ENCODE data around the gene AQP5. TPM values are rescaled to one million over a fixed set of nuclear protein-coding genes. Genes with fewer than 3 reads are reported as not detected.

Gene AQP5
- total and polyA plus RNA-seq, 2 donors (not counting 3 experiments of a cell fraction or from before 2014, with no cell fraction given): 0.95 to 2.3 TPM

DNA sequence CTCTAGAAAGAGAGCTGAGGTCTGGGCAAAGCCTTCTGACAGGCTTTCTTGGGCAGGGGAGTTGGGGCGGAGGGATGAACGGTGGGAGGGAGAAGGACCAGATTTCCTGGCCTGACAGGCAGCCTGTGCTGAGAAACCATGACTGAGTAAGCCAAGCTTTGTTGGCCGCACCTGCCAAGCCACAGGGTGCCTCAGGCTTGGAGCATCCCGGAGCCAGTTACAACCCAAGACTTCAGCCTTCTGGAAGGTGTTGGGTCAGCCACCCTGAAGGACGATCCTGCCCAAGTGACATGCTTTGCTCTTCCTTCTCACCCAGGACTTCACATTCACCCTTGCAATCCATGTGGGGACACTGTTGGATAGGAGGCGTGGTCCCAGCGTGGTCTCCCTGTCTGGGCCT lies 32.1 kb upstream of the AQP5 start:
- intact Hi-C loops (cut with micrococcal nuclease): no loop called here

More for the DNA sequence above, 32.1 kb upstream of the AQP5 start:
- H3K36me3 ChIP-seq (ENCODE audit: control insufficient read depth in 2 of 2, extremely low read depth in 1 of 2, insufficient read depth in 2 of 2, low read length in 2 of 2): no peaks in the 10 kb centered on the region
- no peak for FAIRE-seq
- POLR2A ChIA-PET: interaction anchor here (0.6 kb wide), 1 partner anchor 22 kb away, joined by 9 read pairs; no protein-coding TSS in a partner anchor
- H3K27me3 ChIP-seq (ENCODE audit: control insufficient read depth in 2 of 2, insufficient read depth in 2 of 2, low read length in 2 of 2): no peaks in the 10 kb centered on the region
- CTCF ChIA-PET: interaction anchor here (0.8 to 1.6 kb wide), 3 partner anchors 10 to 62 kb away, joined by 3 to 4 read pairs (median 3); no protein-coding TSS in a partner anchor
- no peaks in the 10 kb centered on the region for H3K4me1 ChIP-seq (ENCODE audit: control insufficient read depth, extremely low read depth, insufficient read depth, low read length)
- no TSS peak for BruUV-seq (replicated peaks)
- no peak overlapping the region for H3K27ac ChIP-seq (ENCODE audit: insufficient read depth, low read depth, low read length)
- H3K9ac ChIP-seq (replicated peaks; ENCODE audit: extremely low read depth, insufficient read depth, low read length): no peak overlapping the region
- TF ChIP-seq EZH2 (IDR thresholded peaks at IDR 0.05; ENCODE audit: borderline replicate concordance, low read depth, low read length, severe bottlenecking): no peak
- TF ChIP-seq, protein P1, sequence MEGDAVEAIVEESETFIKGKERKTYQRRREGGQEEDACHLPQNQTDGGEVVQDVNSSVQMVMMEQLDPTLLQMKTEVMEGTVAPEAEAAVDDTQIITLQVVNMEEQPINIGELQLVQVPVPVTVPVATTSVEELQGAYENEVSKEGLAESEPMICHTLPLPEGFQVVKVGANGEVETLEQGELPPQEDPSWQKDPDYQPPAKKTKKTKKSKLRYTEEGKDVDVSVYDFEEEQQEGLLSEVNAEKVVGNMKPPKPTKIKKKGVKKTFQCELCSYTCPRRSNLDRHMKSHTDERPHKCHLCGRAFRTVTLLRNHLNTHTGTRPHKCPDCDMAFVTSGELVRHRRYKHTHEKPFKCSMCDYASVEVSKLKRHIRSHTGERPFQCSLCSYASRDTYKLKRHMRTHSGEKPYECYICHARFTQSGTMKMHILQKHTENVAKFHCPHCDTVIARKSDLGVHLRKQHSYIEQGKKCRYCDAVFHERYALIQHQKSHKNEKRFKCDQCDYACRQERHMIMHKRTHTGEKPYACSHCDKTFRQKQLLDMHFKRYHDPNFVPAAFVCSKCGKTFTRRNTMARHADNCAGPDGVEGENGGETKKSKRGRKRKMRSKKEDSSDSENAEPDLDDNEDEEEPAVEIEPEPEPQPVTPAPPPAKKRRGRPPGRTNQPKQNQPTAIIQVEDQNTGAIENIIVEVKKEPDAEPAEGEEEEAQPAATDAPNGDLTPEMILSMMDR (IDR thresholded peaks at IDR 0.05; ENCODE audit: extremely low read depth in 1 of 2, insufficient read depth in 1 of 2, low read depth in 1 of 2, low read length in 2 of 2): no peak
- TF ChIP-seq FOS (IDR thresholded peaks at IDR 0.05; ENCODE audit: borderline replicate concordance, insufficient read depth, low read length): no peak
- TF ChIP-seq POLR2AphosphoS5 (IDR thresholded peaks at IDR 0.05; ENCODE audit: insufficient read depth, low read depth, low read length): no peak
- no peak for TF ChIP-seq POLR2A (IDR thresholded peaks at IDR 0.05; ENCODE audit: low read depth, low read length)
- TF ChIP-seq, protein P2, sequence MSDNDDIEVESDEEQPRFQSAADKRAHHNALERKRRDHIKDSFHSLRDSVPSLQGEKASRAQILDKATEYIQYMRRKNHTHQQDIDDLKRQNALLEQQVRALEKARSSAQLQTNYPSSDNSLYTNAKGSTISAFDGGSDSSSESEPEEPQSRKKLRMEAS (IDR thresholded peaks at IDR 0.05; ENCODE audit: insufficient read depth, insufficient read length): no peak
- H3K9me3 ChIP-seq (replicated peaks; ENCODE audit: control insufficient read depth, insufficient read depth, low read length): no peaks in the 10 kb centered on the region
- no peaks in the 10 kb centered on the region for H4K20me1 ChIP-seq (replicated peaks; ENCODE audit: control insufficient read depth, extremely low read depth, insufficient read depth, low read length)
- H3K4me2 ChIP-seq (ENCODE audit: insufficient read depth, low read length): no peak overlapping the region
- H2AFZ ChIP-seq (ENCODE audit: low read depth, low read length): no peak overlapping the region
- H3K4me3 ChIP-seq (replicated peaks in 1 of 3; ENCODE audit: insufficient read depth in 1 of 3, low read depth in 1 of 3, low read length in 3 of 3): no peak overlapping the region
- no peaks in the 10 kb centered on the region for H3K79me2 ChIP-seq (ENCODE audit: control insufficient read depth, insufficient read depth, low read length)
- DNase-seq (ENCODE audit: low read depth, low spot score): no peak
- dilution Hi-C loops (cut with MboI; ENCODE audit: extremely low pct_ligation_motif_present, low sequenced_read_pairs): no loop called here
- no peaks in the 10 kb centered on the region for H3K9me1 ChIP-seq (replicated peaks; ENCODE audit: control insufficient read depth, extremely low read depth, insufficient read depth, low read length)

Measured in endothelial cell of umbilical vein (primary cell).